Endothelial cell of umbilical vein (primary cell): ENCODE results near the gene SRA1.

Experiments
- EZH2 ChIP-seq: IDR thresholded peaks from 2 replicates; pipeline ENCODE4 v1.6.1; 2012; ENCODE audit warnings: borderline replicate concordance, low read depth, mild to moderate bottlenecking, moderate library complexity, low read length, inconsistent platforms; ENCODE audit not compliant: severe bottlenecking
- JUN ChIP-seq: IDR thresholded peaks from 2 replicates; pipeline ENCODE4 v1.6.1; 2011; ENCODE audit warnings: borderline replicate concordance, low read depth; ENCODE audit not compliant: insufficient read length, insufficient read depth
- POLR2A ChIP-seq: IDR thresholded peaks from 2 replicates; pipeline ENCODE4 v1.6.1; 2012; ENCODE audit warnings: low read depth, mild to moderate bottlenecking, control low read depth, low read length
- TF ChIP-seq, protein P1 (sequence below), 2 donors: IDR thresholded peaks; 1 replicate in 1 of 2; 2 replicates in 1 of 2; pipeline ENCODE4 v1.5.1; 2011; ENCODE audit warnings: low read length in 2 of 2, mild to moderate bottlenecking in 2 of 2, moderate library complexity in 2 of 2, control low read depth in 1 of 2, inconsistent platforms in 1 of 2, low read depth in 1 of 2; ENCODE audit not compliant: insufficient read depth in 1 of 2; ENCODE audit errors: extremely low read depth in 1 of 2

DNA sequence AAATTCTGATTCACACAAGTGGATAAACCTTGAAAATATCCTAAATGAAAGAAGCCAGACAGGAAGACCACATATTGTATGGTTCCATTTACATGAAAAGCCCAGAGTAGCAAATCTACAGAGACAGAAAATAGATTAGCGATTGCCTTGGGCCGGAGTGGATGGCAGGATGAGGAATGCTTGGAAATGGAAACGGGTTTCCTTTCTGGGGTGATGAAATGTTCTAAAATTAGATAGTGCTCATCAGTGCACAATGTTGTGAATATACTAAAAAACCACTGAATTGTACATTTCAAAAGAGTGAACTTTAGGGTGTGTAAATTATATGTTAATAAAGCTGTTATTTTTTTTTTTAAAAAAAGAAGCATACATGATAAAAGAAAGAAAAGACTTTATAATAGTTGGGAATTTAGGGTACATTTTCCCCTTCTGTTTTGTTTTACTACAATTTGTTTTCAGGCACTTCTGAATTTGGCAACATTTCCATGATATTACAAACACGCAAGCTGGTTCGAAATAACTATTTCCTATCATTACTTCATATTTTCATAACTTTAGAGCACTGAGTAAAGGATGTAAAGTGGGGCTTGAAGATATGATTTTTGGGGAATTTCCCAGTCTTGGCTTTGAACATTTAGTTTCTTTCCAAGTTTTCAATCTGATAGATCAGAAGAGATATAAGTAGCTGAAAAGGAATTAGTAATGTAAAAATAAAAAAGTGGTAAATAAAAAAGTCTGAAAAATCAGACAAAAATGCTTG is 31.2 kb upstream of the SRA1 start:
- TF ChIP-seq, protein P1, sequence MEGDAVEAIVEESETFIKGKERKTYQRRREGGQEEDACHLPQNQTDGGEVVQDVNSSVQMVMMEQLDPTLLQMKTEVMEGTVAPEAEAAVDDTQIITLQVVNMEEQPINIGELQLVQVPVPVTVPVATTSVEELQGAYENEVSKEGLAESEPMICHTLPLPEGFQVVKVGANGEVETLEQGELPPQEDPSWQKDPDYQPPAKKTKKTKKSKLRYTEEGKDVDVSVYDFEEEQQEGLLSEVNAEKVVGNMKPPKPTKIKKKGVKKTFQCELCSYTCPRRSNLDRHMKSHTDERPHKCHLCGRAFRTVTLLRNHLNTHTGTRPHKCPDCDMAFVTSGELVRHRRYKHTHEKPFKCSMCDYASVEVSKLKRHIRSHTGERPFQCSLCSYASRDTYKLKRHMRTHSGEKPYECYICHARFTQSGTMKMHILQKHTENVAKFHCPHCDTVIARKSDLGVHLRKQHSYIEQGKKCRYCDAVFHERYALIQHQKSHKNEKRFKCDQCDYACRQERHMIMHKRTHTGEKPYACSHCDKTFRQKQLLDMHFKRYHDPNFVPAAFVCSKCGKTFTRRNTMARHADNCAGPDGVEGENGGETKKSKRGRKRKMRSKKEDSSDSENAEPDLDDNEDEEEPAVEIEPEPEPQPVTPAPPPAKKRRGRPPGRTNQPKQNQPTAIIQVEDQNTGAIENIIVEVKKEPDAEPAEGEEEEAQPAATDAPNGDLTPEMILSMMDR (IDR thresholded peaks at IDR 0.05; ENCODE audit: extremely low read depth in 1 of 2, insufficient read depth in 1 of 2, low read depth in 1 of 2, low read length in 2 of 2) = no peak
- TF ChIP-seq POLR2A (no peak), JUN (no peak), EZH2 (no peak)
